Measurements from ENCODE around the gene RPS6KA6. TPM values are rescaled to one million over a fixed set of nuclear protein-coding genes. Genes with fewer than 3 reads are reported as not detected.

Gene RPS6KA6
- total RNA-seq, 4 donors from 2014 or later = 2.2 to 16.4 (median 12.4) TPM

- H3K4me1 ChIP-seq = no peaks in the 10 kb centered on the region
- peak; percentile 55 for DNase-seq
- no peaks in the 10 kb centered on the region for H3K36me3 ChIP-seq
- H3K27ac ChIP-seq = peak overlapping the region; percentile 69 to 81 (median 75)
- no peaks in the 10 kb centered on the region for H3K9me3 ChIP-seq
- no peaks in the 10 kb centered on the region for H3K27me3 ChIP-seq
- intact Hi-C loops (cut with DNase I; ENCODE audit: low total_unique reads) = no loop called here
- WGBS, 2 donors (ENCODE audit: low coverage in 1 of 2) = 41% methylated on average over 11 of the region's 19 CpGs; no CpG with 5 or more reads in 1 of the 2 donors
- TF ChIP-seq CTCF (IDR thresholded peaks at IDR 0.05) (no peak), POLR2AphosphoS5 (IDR thresholded peaks at IDR 0.05) (no peak), POLR2A (IDR thresholded peaks at IDR 0.05) (no peak), EP300 (IDR thresholded peaks at IDR 0.05; ENCODE audit: low read depth) (no peak)
- H3K4me3 ChIP-seq = peak overlapping the region; percentile 31 to 66 (median 52)
- in situ Hi-C loops (cut with MboI; ENCODE audit: low pct_ligation_motif_present in 1 of 4, low pct_unique_long_range_greater_than_20kb in 1 of 4, low sequenced_read_pairs in 3 of 4) = no loop called here
These were observed 378 bp upstream of the RPS6KA6 start for GRCh38 chrX:84188320-84188834.

- H3K27me3 ChIP-seq = no peaks in the 10 kb centered on the region
- H3K4me1 ChIP-seq = no peaks in the 10 kb centered on the region
- H3K9me3 ChIP-seq = no peaks in the 10 kb centered on the region
- no peaks in the 10 kb centered on the region for H3K36me3 ChIP-seq
- TF ChIP-seq POLR2A (IDR thresholded peaks at IDR 0.05) (no peak), POLR2AphosphoS5 (IDR thresholded peaks at IDR 0.05) (no peak), CTCF (IDR thresholded peaks at IDR 0.05) (no peak), EP300 (IDR thresholded peaks at IDR 0.05; ENCODE audit: low read depth) (no peak)
- DNase-seq = peak; percentile 14
- peak overlapping the region; percentile 27 to 66 (median 52) for H3K4me3 ChIP-seq
- in situ Hi-C loops (cut with MboI; ENCODE audit: low pct_ligation_motif_present in 1 of 4, low pct_unique_long_range_greater_than_20kb in 1 of 4, low sequenced_read_pairs in 3 of 4) (no loop called here), intact Hi-C loops (cut with DNase I; ENCODE audit: low total_unique reads) (no loop called here)
- peak overlapping the region; percentile 69 to 81 (median 75) for H3K27ac ChIP-seq
- 48% methylated on average over 28 of the region's 28 CpGs; no CpG with 5 or more reads in 1 of the 2 donors for WGBS, 2 donors (ENCODE audit: low coverage in 1 of 2)
These were observed 1.1 kb downstream of the RPS6KA6 start for GRCh38 chrX:84186603-84187532.

- intact Hi-C loops (cut with DNase I; ENCODE audit: low total_unique reads) = no loop called here
- H3K27ac ChIP-seq = peak overlapping the region; percentile 9 to 51 (median 24)
- H3K4me3 ChIP-seq = no peak overlapping the region
- no peaks in the 10 kb centered on the region for H3K9me3 ChIP-seq
- no peaks in the 10 kb centered on the region for H3K4me1 ChIP-seq
- DNase-seq = peak; percentile 29
- in situ Hi-C loops (cut with MboI; ENCODE audit: low pct_ligation_motif_present in 1 of 4, low pct_unique_long_range_greater_than_20kb in 1 of 4, low sequenced_read_pairs in 3 of 4) = no loop called here
- TF ChIP-seq EP300 (IDR thresholded peaks at IDR 0.05; ENCODE audit: low read depth) (no peak), CTCF (IDR thresholded peaks at IDR 0.05) (no peak), POLR2A (IDR thresholded peaks at IDR 0.05) (no peak), POLR2AphosphoS5 (IDR thresholded peaks at IDR 0.05) (no peak)
- H3K36me3 ChIP-seq = no peaks in the 10 kb centered on the region
- no peaks in the 10 kb centered on the region for H3K27me3 ChIP-seq
- 45% methylated on average over 2 of the region's 2 CpGs; no CpG with 5 or more reads in 1 of the 2 donors for whole genome bisulfite sequencing, 2 donors (ENCODE audit: low coverage in 1 of 2)
These were observed 5.5 kb downstream of the RPS6KA6 start for GRCh38 chrX:84182516-84182915.

GRCh38 chrX:84175958-84176357 lies 12.0 kb downstream of the RPS6KA6 start:
- H3K4me3 ChIP-seq = no peak overlapping the region
- no peak for TF ChIP-seq EP300 (IDR thresholded peaks at IDR 0.05; ENCODE audit: low read depth)
- no peak for TF ChIP-seq POLR2AphosphoS5 (IDR thresholded peaks at IDR 0.05)
- no peak for TF ChIP-seq POLR2A (IDR thresholded peaks at IDR 0.05)
- no peak for TF ChIP-seq CTCF (IDR thresholded peaks at IDR 0.05)
- no peaks in the 10 kb centered on the region for H3K27me3 ChIP-seq
- no peak for DNase-seq
- H3K27ac ChIP-seq = peak overlapping the region in 2 of 4 donors; percentile 3 to 15
- H3K36me3 ChIP-seq = no peaks in the 10 kb centered on the region
- in situ Hi-C loops (cut with MboI; ENCODE audit: low pct_ligation_motif_present in 1 of 4, low pct_unique_long_range_greater_than_20kb in 1 of 4, low sequenced_read_pairs in 3 of 4) = no loop called here
- peaks cover 0 to 3% (median 0%) of the 10 kb centered on the region in 4 donors for H3K4me1 ChIP-seq
- intact Hi-C loops (cut with DNase I; ENCODE audit: low total_unique reads) = no loop called here
- H3K9me3 ChIP-seq = no peaks in the 10 kb centered on the region

Measured in transverse colon (tissue), 4 donors.